ENCODE measurements around the gene RAET1G. TPM values are rescaled to one million over a fixed set of nuclear protein-coding genes. Genes with fewer than 3 reads are reported as not detected.

Gene RAET1G
- total RNA-seq, 1 experiment from 2014 or later: 0.54 TPM

- no peaks in the 10 kb centered on the region for H3K9me3 Mint-ChIP-seq (ENCODE audit: low read depth, unreplicated experiment)
- H3K36me3 Mint-ChIP-seq (ENCODE audit: insufficient read depth, unreplicated experiment): no peaks in the 10 kb centered on the region
- peaks cover 46% of the 10 kb centered on the region for H3K27me3 Mint-ChIP-seq (ENCODE audit: unreplicated experiment)
- no peak overlapping the region for H3K4me3 Mint-ChIP-seq (ENCODE audit: low read depth, unreplicated experiment)
- no peak overlapping the region for H3K27ac Mint-ChIP-seq (ENCODE audit: unreplicated experiment)
- no peaks in the 10 kb centered on the region for H3K4me1 Mint-ChIP-seq (ENCODE audit: low read depth, unreplicated experiment)
- no TSS peak for BruUV-seq (replicated peaks)
- intact Hi-C loops (cut with micrococcal nuclease; ENCODE audit: unreplicated experiment): no loop called here
- TF ChIP-seq CTCF (IDR thresholded peaks at IDR 0.05; ENCODE audit: unreplicated experiment): no peak
- CTCF ChIA-PET: interaction anchor here (1.7 kb wide), 1 partner anchor 14 kb away, joined by 4 read pairs; no protein-coding TSS in a partner anchor
- no peak for DNase-seq
These were observed 41.7 kb downstream of the RAET1G start for GRCh38 chr6:149881066-149881766.

GRCh38 chr6:149877659-149878058, 45.3 kb downstream of the RAET1G start:
- H3K4me3 Mint-ChIP-seq (ENCODE audit: low read depth, unreplicated experiment): no peak overlapping the region

GRCh38 chr6:149876241-149876933, 46.5 kb downstream of the RAET1G start:
- Mint-ChIP-seq H3K4me1 (ENCODE audit: low read depth, unreplicated experiment) (no peaks in the 10 kb centered on the region), H3K4me3 (ENCODE audit: low read depth, unreplicated experiment) (no peak overlapping the region), H3K9me3 (ENCODE audit: low read depth, unreplicated experiment) (no peaks in the 10 kb centered on the region), H3K27ac (ENCODE audit: unreplicated experiment) (no peak overlapping the region), H3K27me3 (ENCODE audit: unreplicated experiment) (peaks cover 44% of the 10 kb centered on the region), H3K36me3 (ENCODE audit: insufficient read depth, unreplicated experiment) (no peaks in the 10 kb centered on the region)
- DNase-seq: no peak
- no peak for TF ChIP-seq CTCF (IDR thresholded peaks at IDR 0.05; ENCODE audit: unreplicated experiment)
- intact Hi-C loops (cut with micrococcal nuclease; ENCODE audit: unreplicated experiment): no loop called here
- CTCF ChIA-PET: no interaction called here
- no TSS peak for BruUV-seq (replicated peaks)

More at GRCh38 chr6:149877659-149878058, 45.3 kb downstream of the RAET1G start:
- no TSS peak for BruUV-seq (replicated peaks)
- no peak for TF ChIP-seq CTCF (IDR thresholded peaks at IDR 0.05; ENCODE audit: unreplicated experiment)
- CTCF ChIA-PET: no interaction called here
- peaks cover 46% of the 10 kb centered on the region for H3K27me3 Mint-ChIP-seq (ENCODE audit: unreplicated experiment)
- intact Hi-C loops (cut with micrococcal nuclease; ENCODE audit: unreplicated experiment): no loop called here
- DNase-seq: no peak
- no peak overlapping the region for H3K27ac Mint-ChIP-seq (ENCODE audit: unreplicated experiment)
- H3K9me3 Mint-ChIP-seq (ENCODE audit: low read depth, unreplicated experiment): no peaks in the 10 kb centered on the region
- no peaks in the 10 kb centered on the region for H3K4me1 Mint-ChIP-seq (ENCODE audit: low read depth, unreplicated experiment)
- no peaks in the 10 kb centered on the region for H3K36me3 Mint-ChIP-seq (ENCODE audit: insufficient read depth, unreplicated experiment)

GRCh38 chr6:149872233-149872632, 50.7 kb downstream of the RAET1G start:
- CTCF ChIA-PET: no interaction called here
- peaks cover 14% of the 10 kb centered on the region for H3K4me1 Mint-ChIP-seq (ENCODE audit: low read depth, unreplicated experiment)
- H3K27ac Mint-ChIP-seq (ENCODE audit: unreplicated experiment): no peak overlapping the region
- H3K27me3 Mint-ChIP-seq (ENCODE audit: unreplicated experiment): peaks cover 4% of the 10 kb centered on the region
- intact Hi-C loops (cut with micrococcal nuclease; ENCODE audit: unreplicated experiment): no loop called here
- H3K9me3 Mint-ChIP-seq (ENCODE audit: low read depth, unreplicated experiment): no peaks in the 10 kb centered on the region
- TF ChIP-seq CTCF (IDR thresholded peaks at IDR 0.05; ENCODE audit: unreplicated experiment): no peak
- no TSS peak for BruUV-seq (replicated peaks)
- H3K36me3 Mint-ChIP-seq (ENCODE audit: insufficient read depth, unreplicated experiment): no peaks in the 10 kb centered on the region
- H3K4me3 Mint-ChIP-seq (ENCODE audit: low read depth, unreplicated experiment): no peak overlapping the region
- DNase-seq: no peak

Measured in Calu3 (cell line).